Spleen (tissue), 7 donors: ENCODE results near the gene GFPT1.

Experiments used
- POLR2A ChIP-seq, 3 donors: fragments of 450-650 bp; IDR thresholded peaks; one replicate each; pipeline ENCODE4 v1.5.1; 2017; ENCODE audit warnings: antibody characterized with exemption in 3 of 3, mild to moderate bottlenecking in 1 of 3
- POLR2AphosphoS5 ChIP-seq, 3 donors: sonication (generic); formaldehyde crosslinking; IDR thresholded peaks; one replicate each; pipeline ENCODE4 v1.5.1; 2017; ENCODE audit warnings: antibody characterized with exemption in 3 of 3
- TF ChIP-seq, protein P1 (sequence below), 11 experiments: fragments of 200-600 bp in 7 of 11; fragments of 450-650 bp in 4 of 11; sonication (generic) in 4 of 11; IDR thresholded peaks in 8 of 11; conservative IDR thresholded peaks in 3 of 11; 1 replicate in 7 of 11; 2 replicates in 4 of 11; pipeline versions ENCODE4 v1.4.0 to v1.8.0; 2016 to 2021; ENCODE audit warnings: antibody characterized with exemption in 11 of 11, inconsistent platforms in 4 of 11, mild to moderate bottlenecking in 1 of 11
- donor health status: DM: no; HTN: no; CAD: no; lungs with moderate emphysema.
- donor health status: DM: no; HTN: no; CAD: no.
- donor health status: DM: no; HTN: no; CAD: no.

DNA sequence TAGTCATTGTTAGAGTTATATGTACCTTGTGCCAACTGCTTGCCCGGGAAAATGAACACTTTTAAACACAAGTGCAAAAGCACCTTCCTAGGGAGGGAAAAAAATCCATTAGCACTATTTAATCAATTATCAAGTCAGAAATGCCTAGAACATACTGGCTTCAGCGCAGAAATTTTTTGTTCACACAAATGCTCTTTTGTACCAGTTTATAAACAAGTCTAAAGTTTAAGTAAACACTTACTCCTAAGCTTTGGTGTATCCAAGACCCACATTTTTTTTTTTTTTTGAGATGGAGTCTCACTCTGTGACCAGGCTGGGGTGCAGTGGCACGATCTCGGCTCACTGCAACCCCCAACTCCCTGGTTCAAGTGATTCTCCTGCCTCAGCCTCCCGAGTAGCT is 30.6 kb downstream of the GFPT1 start:
- TF ChIP-seq, protein P1, sequence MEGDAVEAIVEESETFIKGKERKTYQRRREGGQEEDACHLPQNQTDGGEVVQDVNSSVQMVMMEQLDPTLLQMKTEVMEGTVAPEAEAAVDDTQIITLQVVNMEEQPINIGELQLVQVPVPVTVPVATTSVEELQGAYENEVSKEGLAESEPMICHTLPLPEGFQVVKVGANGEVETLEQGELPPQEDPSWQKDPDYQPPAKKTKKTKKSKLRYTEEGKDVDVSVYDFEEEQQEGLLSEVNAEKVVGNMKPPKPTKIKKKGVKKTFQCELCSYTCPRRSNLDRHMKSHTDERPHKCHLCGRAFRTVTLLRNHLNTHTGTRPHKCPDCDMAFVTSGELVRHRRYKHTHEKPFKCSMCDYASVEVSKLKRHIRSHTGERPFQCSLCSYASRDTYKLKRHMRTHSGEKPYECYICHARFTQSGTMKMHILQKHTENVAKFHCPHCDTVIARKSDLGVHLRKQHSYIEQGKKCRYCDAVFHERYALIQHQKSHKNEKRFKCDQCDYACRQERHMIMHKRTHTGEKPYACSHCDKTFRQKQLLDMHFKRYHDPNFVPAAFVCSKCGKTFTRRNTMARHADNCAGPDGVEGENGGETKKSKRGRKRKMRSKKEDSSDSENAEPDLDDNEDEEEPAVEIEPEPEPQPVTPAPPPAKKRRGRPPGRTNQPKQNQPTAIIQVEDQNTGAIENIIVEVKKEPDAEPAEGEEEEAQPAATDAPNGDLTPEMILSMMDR (IDR thresholded peaks at IDR 0.05 in 8 of 11, conservative IDR thresholded peaks at IDR 0.05 in 3 of 11): no peak
- TF ChIP-seq POLR2A (IDR thresholded peaks at IDR 0.05): no peak
- TF ChIP-seq POLR2AphosphoS5 (IDR thresholded peaks at IDR 0.05): no peak
